PC-9 (cell line): ENCODE measurements around the gene SLC7A10. TPM values are rescaled to one million over a fixed set of nuclear protein-coding genes. Genes with fewer than 3 reads are reported as not detected.

Experiments used
- BruUV-seq: library from RNA; stranded (reverse); fragments of 400-500 nt; replicated peaks from 2 replicates; lab custom pipeline; 2021; lab: Mats Ljungman, UMichigan
- CTCF ChIA-PET: fragments of 300-600 bp; sonication (Branson Sonifier 250); formaldehyde crosslinking; loops from one replicate; lab custom pipeline; 2022; ENCODE audit warnings: antibody characterized with exemption; lab: Charles Lee
- POLR2A ChIA-PET: fragments of 300-600 bp; sonication (Branson Sonifier 250); formaldehyde crosslinking; loops from one replicate; lab custom pipeline; 2022; ENCODE audit warnings: antibody characterized with exemption; ENCODE audit not compliant: unreplicated experiment; lab: Charles Lee
- DNase-seq, 2 experiments: peaks; one replicate each; pipeline versions ENCODE4 v3.0.0 to v3.0.0-alpha.2; 2015 to 2022; ENCODE audit warnings: mixed read lengths in 1 of 2
- H2AFZ ChIP-seq: fragments of 200-600 bp; sonication (generic); 2 replicates; pipeline ENCODE4 v1.8.1; 2017; ENCODE audit warnings: antibody characterized with exemption
- H3F3A ChIP-seq: fragments of 200-600 bp; sonication (generic); 2 replicates; pipeline ENCODE4 v1.8.1; 2017; ENCODE audit warnings: antibody characterized with exemption, mild to moderate bottlenecking, low read depth; ENCODE audit not compliant: insufficient read depth
- H3K27ac ChIP-seq: fragments of 200-600 bp; sonication (generic); 2 replicates; pipeline ENCODE4 v1.6.1; 2016; ENCODE audit warnings: mixed run types
- H3K27me3 ChIP-seq: fragments of 200-600 bp; sonication (generic); 2 replicates; pipeline ENCODE4 v1.6.1; 2016; ENCODE audit warnings: low read depth, mixed run types; ENCODE audit not compliant: insufficient read depth
- H3K36me3 ChIP-seq: fragments of 200-600 bp; sonication (generic); 2 replicates; pipeline ENCODE4 v1.6.1; 2016; ENCODE audit warnings: low read depth, mixed run types
- H3K4me1 ChIP-seq: fragments of 200-600 bp; sonication (generic); replicated peaks from 2 replicates; pipeline ENCODE4 v1.6.1; 2016; ENCODE audit warnings: mixed run types; ENCODE audit not compliant: insufficient read depth
- H3K4me2 ChIP-seq: fragments of 200-600 bp; sonication (generic); 2 replicates; pipeline ENCODE4 v1.6.1; 2017; ENCODE audit warnings: mixed run types
- H3K4me3 ChIP-seq: fragments of 200-600 bp; sonication (generic); 2 replicates; pipeline ENCODE4 v1.6.1; 2016; ENCODE audit warnings: mixed run types
- H3K79me2 ChIP-seq: fragments of 200-600 bp; sonication (generic); 2 replicates; pipeline ENCODE4 v1.6.1; 2017; ENCODE audit warnings: low read depth, mixed run types
- H3K9me2 ChIP-seq: fragments of 200-600 bp; sonication (generic); 2 replicates; pipeline ENCODE4 v1.8.1; 2017; ENCODE audit warnings: mild to moderate bottlenecking; ENCODE audit not compliant: insufficient read depth
- H3K9me3 ChIP-seq: fragments of 200-600 bp; sonication (generic); 2 replicates; pipeline ENCODE4 v1.8.1; 2016; ENCODE audit warnings: low read depth; ENCODE audit not compliant: insufficient read depth
- H4K20me1 ChIP-seq: fragments of 200-600 bp; sonication (generic); 2 replicates; pipeline ENCODE4 v1.8.1; 2017; ENCODE audit not compliant: insufficient read depth
- CTCF ChIP-seq: fragments of 200-600 bp; sonication (generic); conservative IDR thresholded peaks from 2 replicates; pipeline ENCODE4 v1.6.1; 2017; ENCODE audit warnings: mixed run types, antibody characterized with exemption, mild to moderate bottlenecking, moderate library complexity
- EZH2 ChIP-seq: fragments of 200-600 bp; sonication (generic); IDR thresholded peaks from 2 replicates; pipeline ENCODE4 v1.8.0; 2017; ENCODE audit warnings: antibody characterized with exemption, low read depth
- intact Hi-C: fragments of 100-400 bp; cut with micrococcal nuclease; formaldehyde crosslinking; loops from one replicate; pipeline ENCODE4 v1.10.0; 2022; ENCODE audit not compliant: unreplicated experiment
- total RNA-seq: library from RNA; stranded (reverse); gene quantifications from 2 replicates; pipeline ENCODE4 v1.2.3, GENCODE V29; 2021

Gene SLC7A10
- total RNA-seq, 1 experiment from 2014 or later, result not detected

- Histone ChIP-seq H3K9me2 (no peaks in the 10 kb centered on the region), H3K36me3 (no peaks in the 10 kb centered on the region), H3K27ac (no peak overlapping the region), H3K4me1 (no peaks in the 10 kb centered on the region), H4K20me1 (no peaks in the 10 kb centered on the region), H3K9me3 (no peaks in the 10 kb centered on the region), H3K27me3 (no peaks in the 10 kb centered on the region), H3K79me2 (no peaks in the 10 kb centered on the region), H2AFZ (no peak overlapping the region), H3F3A (no peaks in the 10 kb centered on the region), H3K4me2 (no peak overlapping the region), H3K4me3 (no peak overlapping the region)
- CTCF ChIA-PET, result no interaction called here
- POLR2A ChIA-PET, result no interaction called here
- DNase-seq, result no peak
- TF ChIP-seq EZH2, result no peak
- TF ChIP-seq CTCF, result no peak
- no TSS peak for BruUV-seq
- intact Hi-C loops, result no loop called here
Observed at GRCh38 chr19:33202546-33203507, 22.8 kb downstream of the SLC7A10 start.

GRCh38 chr19:33201886-33202545 is 23.6 kb downstream of the SLC7A10 start:
- no peaks in the 10 kb centered on the region for H3K79me2 ChIP-seq

GRCh38 chr19:33201473-33201872 is 24.2 kb downstream of the SLC7A10 start:
- H3K9me2 ChIP-seq, result no peaks in the 10 kb centered on the region
- H3K79me2 ChIP-seq, result no peaks in the 10 kb centered on the region
- no peaks in the 10 kb centered on the region for H3K36me3 ChIP-seq
- CTCF ChIA-PET, result no interaction called here
- H3K9me3 ChIP-seq, result no peaks in the 10 kb centered on the region
- TF ChIP-seq EZH2 (no peak), CTCF (no peak)
- no peaks in the 10 kb centered on the region for H4K20me1 ChIP-seq
- H3F3A ChIP-seq, result no peaks in the 10 kb centered on the region
- H3K4me2 ChIP-seq, result no peak overlapping the region
- intact Hi-C loops, result no loop called here
- no peaks in the 10 kb centered on the region for H3K4me1 ChIP-seq
- H3K27me3 ChIP-seq, result no peaks in the 10 kb centered on the region
- BruUV-seq, result no TSS peak
- POLR2A ChIA-PET, result no interaction called here
- no peak overlapping the region for H3K4me3 ChIP-seq
- no peak overlapping the region for H2AFZ ChIP-seq
- no peak overlapping the region for H3K27ac ChIP-seq
- no peak for DNase-seq

More at GRCh38 chr19:33201886-33202545, 23.6 kb downstream of the SLC7A10 start:
- Histone ChIP-seq H3K9me3 (no peaks in the 10 kb centered on the region), H3K9me2 (no peaks in the 10 kb centered on the region), H2AFZ (no peak overlapping the region), H4K20me1 (no peaks in the 10 kb centered on the region), H3K4me3 (no peak overlapping the region), H3F3A (no peaks in the 10 kb centered on the region), H3K4me2 (no peak overlapping the region), H3K27me3 (no peaks in the 10 kb centered on the region), H3K4me1 (no peaks in the 10 kb centered on the region), H3K36me3 (no peaks in the 10 kb centered on the region), H3K27ac (no peak overlapping the region)
- ChIA-PET CTCF (no interaction called here), POLR2A (no interaction called here)
- intact Hi-C loops, result no loop called here
- BruUV-seq, result no TSS peak
- no peak for DNase-seq
- TF ChIP-seq EZH2 (no peak), CTCF (no peak)
